Breast epithelium (tissue), 3 donors: Measurements from ENCODE around the gene HAPLN1.

Experiments
- CTCF ChIP-seq, 3 donors: fragments of 450-650 bp; IDR thresholded peaks; one replicate each; pipeline ENCODE4 v1.5.1; 2016 to 2017; ENCODE audit warnings: antibody characterized with exemption in 3 of 3, mild to moderate bottlenecking in 3 of 3, moderate library complexity in 3 of 3
- POLR2A ChIP-seq: fragments of 450-650 bp; IDR thresholded peaks from one replicate; pipeline ENCODE4 v1.6.1; 2016; ENCODE audit warnings: antibody characterized with exemption, mild to moderate bottlenecking, moderate library complexity
- POLR2AphosphoS5 ChIP-seq, 3 donors: sonication (generic); formaldehyde crosslinking; IDR thresholded peaks; one replicate each; pipeline ENCODE4 v1.6.1; 2017; ENCODE audit warnings: antibody characterized with exemption in 3 of 3

GRCh38 chr5:83687124-83687619, 33.5 kb downstream of the HAPLN1 start:
- TF ChIP-seq POLR2A, result no peak
- no peak for TF ChIP-seq CTCF (IDR thresholded peaks at IDR 0.05)
- no peak for TF ChIP-seq POLR2AphosphoS5 (IDR thresholded peaks at IDR 0.05)
